GM21390 (cell line): Measurements from ENCODE around the gene UNC119B.
"Not testable (repeated sequence)": the region's sequence is repeated elsewhere in the genome, so short reads cannot be mapped to it uniquely, and the experiment has no call there.

ENCODE experiments used
- ATAC-seq: cut with Tn5 transposase; IDR thresholded peaks from one replicate; pipeline ENCODE4 v1.9.1; 2021; ENCODE audit not compliant: unreplicated experiment

UNC119B gene

DNA sequence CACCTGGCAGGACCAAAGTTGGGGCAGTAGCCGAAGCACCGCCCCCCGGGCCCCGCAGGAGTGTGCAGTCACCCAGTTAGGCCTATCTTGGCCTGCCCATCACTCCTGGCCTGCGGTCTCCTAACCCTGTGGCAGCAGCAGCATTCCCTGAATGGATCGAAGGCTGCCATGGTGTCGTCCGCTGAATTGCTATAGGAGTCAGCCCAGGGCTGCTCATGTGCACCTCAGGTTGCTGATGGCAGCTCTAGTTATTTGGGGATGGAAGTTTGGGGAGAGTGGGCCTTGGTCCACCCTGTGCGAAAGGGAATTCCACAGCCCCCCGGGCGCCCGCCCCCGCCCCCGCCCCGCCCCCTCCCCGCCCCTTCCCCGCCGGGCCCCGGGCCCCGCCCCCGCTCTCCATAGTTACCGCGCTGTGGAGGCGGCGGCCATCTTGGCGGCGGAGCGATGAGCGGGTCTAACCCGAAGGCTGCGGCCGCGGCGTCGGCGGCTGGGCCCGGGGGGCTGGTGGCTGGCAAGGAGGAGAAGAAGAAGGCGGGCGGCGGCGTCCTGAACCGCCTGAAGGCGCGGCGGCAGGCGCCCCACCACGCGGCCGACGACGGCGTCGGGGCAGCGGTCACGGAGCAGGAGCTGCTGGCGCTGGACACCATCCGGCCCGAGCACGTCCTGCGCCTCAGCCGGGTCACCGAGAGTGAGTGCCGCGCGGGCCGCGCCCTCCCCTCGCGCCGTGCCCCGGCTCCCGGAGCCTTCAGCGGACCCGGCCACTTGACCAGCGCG lies at the start of gene UNC119B:
TSS of gene UNC119B (plus strand) at position 428 of the 774 bp plus-strand sequence. CDS start at position 445, 17 bp downstream.
- ATAC-seq = peak; percentile 69

DNA sequence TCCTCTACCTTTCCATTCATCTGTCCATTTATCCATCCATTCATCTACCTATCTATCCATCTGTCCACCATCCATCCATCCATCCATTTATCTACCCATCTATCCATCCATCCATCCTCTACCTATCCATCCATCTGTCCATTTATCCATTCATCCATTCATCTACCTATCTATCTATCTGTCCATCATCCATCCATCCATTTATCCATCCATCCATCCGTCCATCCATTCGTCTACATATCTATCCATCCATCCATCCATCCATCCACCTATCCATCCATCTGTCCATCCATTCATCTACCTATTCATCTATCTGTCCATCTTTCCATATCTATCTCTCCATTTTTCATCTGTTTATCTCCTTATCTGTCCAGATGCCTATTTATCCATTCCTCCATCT lies 48.8 kb upstream of the UNC119B start:
- no peak for ATAC-seq

DNA sequence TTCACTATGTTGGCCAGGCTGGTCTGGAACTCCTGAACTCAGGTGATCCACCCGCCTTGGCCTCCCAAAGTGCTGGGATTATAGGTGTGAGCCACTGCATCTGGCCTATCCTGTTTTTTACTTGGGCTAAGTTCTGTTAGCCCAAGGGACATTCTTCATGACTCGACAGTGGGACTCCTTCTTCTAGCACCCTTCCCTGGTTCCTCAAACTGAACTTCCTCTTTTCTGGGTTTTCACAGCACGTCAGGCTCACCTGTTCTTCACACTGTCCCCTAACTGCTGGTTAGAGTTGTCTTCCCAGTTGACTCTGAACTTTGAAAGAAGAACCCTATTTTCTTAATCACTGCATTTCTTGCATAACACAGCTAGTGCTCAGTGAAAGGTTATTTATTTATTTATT lies 47.4 kb upstream of the UNC119B start:
- peak; percentile 67 for ATAC-seq

DNA sequence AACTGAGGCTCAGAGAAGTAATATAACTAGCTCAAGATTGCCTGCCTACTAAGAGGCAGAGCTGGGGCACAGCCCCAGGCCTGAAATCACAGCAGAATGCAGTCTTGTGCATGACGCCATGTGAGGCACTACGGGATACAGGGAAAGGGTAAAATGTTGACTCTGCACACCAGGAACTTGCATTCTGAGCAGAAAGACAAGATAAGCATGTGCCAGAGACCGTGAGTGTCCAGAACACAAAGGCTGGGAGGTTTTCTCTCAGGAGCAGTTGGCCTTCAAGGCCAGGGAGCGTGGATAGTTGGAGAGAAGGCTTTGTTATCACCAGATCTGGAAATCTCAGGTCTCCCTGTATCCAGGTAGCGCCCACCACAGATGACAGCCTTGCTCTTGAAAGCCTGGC lies 46.5 kb upstream of the UNC119B start:
- no peak for ATAC-seq

DNA sequence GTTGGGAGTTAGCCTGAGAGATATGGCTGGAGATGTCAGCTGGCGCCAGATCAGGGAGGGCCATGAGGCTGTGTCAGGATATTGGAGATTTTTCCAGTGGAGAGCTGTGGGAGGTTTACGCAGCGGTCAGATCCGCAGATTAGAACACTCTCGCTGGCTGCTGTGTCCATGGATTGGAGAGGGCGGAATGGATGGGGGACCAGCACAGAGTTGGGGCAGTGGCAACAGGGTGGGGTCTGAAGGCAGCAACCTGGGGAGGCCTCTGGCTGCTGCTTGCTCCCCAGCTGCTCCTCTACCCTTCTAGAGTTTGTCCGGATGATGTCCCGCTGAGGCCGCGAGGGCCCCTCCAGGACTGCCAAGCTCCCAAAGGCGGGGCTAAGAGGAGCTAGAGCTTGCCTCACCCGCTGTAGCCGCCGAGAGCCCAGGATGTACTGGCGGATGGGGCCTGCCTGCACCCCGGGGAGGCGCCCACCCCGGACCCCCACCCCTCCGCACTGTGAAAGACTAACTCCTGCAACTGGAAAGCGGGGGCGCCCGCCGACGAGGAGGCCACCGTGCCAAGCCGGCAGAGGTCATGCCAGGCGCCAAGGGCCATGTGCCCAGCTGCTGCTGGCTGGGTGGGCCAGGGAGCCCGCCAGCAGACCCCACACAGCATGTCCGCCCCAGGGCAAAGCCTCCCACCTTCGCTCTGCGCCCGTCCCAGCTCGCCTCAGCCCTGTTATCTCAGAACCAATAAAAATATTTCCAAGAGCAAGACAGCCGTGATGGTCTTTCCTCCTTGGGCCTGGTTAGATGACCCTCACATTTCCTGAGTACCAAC lies 43.5 kb upstream of the UNC119B start:
- ATAC-seq = no peak

DNA sequence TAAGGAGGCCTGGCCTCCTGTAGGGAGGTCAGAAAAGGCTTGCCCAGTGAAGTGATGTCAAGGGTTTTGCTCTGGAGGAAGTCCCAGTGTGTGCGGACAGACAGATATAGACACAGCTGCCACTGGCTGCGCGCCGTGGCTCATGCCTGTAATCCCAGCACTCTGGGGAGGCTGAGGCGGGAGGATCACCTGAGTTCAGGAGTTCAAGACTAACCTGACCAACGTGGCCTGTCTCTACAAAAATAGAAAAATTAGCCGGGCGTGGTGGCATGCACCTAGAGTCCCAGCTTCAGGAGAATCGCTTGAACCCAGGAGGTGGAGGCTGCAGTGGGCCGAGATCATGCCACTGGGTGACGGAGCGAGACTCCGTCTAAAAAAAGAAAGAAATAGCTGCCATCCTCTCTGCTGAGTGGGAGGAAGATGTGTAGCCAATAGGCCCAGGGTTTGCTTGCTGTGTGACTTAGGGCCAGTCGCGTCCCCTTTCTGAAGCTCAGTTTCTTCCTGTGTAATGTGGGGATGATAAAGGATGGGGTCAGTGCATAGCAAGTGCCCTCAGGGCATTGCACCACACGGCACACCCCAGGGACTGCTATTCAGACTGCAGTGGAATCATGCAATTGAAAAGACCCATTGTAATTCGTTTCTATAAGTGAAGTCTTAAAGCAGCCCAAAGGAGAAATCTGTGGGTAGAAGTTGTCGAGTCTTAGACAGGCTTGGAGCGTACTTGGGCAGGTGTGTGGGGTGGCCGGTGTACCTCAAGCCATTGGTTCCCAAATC lies 42.0 kb upstream of the UNC119B start:
- ATAC-seq = no peak

DNA sequence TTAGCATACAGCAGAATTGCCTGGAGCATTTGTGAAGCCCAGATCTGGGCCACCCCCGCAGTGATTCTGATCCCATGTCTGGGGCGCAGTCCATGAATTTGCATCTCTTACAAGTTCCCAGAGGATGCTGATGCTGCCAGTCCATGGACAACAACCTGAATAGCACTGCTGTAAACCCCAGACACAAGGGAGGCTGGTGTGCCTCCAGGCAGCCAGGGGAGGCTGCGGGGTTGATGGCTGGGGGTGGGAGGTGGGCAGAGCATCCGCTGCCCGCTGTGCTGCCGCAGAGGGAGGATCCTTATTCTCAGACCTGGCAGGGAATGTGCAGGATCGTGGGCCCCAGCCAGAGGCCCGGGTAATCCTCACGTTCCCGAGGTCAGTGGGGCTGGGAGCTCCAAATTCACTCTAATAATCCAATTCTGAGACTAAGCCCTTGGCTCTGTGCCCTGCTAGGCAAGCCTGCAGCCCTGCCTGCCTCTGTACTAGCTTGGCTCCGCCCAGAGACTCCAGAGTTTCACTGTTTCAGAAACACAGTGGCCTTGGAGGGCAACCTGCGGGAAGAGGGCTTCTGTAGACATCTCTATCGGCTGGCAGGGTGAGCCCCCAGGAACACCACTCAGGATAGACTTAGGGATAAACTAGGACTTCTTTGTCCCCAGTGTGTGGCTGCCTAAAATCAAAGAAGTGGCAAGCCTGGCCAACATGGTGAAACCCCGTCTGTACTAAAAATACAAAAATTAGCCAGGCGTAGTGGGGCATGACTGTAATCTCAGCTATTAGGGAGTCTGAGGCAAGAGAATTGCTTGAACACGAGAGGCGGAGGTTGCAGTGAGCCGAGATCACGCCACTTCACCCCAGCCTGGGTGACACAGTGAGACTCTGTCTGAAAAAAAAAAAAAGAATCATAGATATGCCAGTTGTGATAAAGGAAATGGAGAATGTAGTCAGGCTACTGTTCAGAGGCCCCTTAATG lies 41.1 kb upstream of the UNC119B start:
- peak; percentile 59 for ATAC-seq

DNA sequence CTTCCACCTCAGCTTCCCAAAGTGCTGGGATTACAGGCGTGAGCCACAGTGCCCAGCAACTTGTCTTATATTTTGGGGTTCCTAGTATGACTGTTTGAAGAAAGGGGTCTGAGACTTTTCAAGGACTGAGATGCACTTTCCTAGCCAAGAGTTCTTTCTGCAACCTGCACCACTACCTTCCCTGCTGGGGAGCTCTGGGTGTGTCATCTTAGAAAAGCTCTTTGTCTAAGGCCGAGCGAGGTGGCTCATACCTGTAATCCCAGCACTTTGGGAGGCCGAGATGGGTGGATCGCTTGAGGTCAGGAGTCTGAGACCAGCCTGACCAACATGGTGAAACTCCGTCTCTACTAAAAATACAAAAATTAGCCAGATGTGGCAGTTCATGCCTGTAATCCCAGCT lies 40.0 kb upstream of the UNC119B start:
- not testable (repeated sequence) for ATAC-seq

DNA sequence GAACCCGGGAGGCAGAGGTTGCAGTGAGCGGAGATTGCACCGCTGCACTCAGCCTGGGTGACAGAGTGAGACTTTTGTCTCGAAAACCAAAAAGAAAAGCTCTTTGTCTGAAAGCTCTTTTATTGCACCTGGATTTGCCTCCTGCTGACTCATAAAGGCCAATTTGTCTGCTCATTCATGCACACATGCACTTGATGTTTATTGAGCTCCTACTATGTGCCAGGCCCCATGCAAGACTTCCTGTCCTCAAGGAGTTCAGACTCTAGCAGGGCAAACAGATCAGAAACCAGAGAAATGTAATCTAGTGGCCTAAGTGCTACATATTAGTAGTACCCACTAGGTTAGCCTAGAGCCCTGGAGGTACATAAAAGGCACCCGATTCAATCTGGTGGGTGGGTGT lies 39.6 kb upstream of the UNC119B start:
- no peak for ATAC-seq

DNA sequence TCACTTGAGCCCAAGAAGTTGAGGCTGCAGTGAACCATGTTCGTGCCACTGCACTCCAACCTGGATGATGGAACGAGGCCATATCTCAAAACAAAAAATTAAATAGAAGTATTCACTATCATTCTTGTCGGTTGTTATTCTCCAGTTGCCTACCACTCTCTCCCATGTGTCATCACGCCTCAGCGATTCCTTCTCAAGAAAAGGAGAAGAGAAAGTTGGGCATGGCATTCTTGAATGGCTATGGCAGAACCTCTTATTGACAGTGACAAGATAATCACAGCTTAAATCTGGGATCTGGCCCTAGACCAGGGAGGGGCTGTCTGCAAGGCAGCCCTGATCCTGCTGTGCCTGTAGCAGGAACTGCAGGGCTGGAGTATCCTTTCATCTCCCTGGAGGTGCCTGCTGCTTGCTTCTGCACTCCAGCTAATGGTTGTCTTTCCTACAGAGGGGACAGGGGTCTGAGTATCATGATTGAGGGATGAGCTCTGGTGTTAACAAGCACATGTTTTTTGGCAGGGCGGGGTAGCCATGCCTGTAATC lies 36.1 kb upstream of the UNC119B start:
- no peak for ATAC-seq

DNA sequence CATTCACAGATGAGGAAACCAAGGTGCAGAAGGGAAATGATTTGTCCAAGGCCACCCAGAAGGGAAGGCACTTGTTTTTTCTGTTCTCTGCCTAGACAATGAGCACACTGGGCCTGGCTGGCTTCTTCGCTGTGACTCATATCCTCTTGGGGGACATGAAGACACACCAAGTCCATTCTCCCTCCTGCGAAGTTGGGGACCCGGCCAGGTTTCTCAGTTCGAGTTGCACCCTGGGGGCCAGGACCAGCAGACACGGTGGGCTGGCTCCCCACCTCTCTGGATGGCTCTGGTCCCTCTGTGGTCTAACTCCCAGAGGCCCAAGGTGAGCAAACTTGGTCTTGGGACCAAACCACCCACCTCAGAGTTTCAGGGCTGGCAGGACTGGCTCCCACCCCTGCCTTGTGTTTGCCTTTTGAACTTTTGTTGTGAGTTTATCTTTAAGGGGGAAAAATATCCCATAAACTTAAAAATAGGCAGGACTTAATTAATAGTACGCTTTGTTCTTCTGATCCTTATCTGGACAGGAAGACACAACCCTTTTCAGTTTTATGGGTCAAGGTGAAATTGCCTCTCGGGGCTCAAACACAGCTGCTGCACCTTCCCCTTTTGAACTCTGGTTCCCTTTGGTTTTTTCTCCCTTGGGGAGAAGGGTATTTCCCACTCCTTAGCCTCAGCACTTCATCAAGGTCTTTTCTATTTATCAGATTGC lies 32.3 kb upstream of the UNC119B start:
- peak; percentile 50 for ATAC-seq

DNA sequence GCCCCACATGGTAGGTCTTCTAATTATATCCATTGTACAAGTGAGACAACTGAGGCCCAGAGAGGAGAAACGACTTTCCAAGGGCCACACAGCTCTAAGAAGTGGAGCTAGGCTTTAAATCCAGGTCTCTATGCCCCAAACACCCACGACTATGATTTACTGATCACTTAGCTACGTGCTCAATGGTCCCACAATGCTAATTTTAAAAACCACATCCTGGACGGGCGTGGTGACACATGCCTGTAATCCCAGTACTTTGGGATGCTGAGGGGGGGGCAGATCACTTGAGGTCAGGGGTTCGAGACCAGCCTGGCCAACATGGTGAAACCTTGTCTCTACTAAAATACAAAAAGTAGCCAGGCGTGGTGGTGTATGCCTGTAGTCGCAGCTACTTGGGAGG lies 31.7 kb upstream of the UNC119B start:
- peak; percentile 4 for ATAC-seq

DNA sequence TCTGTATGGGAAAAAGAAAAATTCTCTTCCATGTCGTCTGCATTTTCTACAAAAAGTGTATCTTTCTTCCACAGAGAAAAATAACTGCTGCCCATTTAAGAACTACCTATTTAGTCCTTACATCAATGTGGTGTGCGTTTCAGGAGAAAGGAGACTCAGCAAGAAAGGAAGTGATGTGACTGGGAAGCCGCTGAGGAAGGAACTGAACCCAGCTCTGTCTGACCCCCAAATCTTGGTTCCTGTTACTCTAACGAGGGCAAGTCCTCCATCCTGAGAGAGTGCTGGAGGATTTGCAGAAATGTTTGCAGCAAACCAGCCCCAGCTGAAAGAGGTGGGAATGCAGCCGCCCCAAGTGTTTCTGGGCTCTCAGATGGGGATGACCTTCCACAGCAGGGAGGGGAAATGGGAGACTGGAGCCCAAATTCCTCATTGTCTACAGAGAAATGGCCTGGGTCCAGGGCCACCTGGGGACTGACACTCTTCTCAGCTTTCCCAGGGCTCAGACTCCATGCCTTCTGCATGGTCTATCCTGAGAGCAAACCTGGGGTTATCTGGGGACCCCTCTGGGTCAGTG lies 30.0 kb upstream of the UNC119B start:
- no peak for ATAC-seq

DNA sequence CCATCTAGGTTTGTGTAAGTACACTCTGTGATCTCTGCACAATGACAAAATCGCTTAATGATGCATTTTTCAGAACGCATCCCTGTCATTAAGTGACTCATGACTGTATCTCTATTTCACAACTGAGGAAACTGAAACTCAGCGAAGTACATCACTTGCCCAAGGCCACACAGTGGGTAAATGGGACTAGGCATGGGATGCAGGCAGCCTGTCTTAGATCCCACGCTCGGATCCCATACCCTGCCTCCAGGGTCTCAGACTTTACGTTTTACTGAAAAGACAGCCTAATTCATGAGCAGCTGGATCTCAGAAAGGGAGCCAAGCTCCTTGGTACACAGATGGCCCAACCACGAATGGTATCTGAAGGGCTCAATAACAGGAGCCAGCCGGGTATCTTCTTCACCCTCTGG lies 25.7 kb upstream of the UNC119B start:
- ATAC-seq = no peak

DNA sequence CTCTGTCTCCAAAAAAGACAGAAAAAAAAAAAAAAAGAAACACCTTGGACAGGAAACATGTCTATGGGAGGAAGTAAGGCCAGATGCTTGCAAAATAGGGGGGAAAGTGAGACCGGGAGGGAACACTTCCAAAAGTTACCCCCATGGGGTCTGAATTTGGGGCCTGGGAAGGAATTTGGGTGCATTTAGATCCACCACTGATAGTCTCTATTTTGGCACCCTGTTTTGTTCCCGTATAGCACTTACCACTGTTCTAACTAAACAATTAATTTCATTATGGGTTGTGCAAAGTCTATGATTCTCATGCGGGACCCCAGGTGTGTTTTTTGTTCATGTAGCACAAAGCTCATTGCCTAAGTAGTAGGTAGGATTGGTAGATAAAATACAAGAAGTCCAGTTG lies 24.7 kb upstream of the UNC119B start:
- no peak for ATAC-seq

DNA sequence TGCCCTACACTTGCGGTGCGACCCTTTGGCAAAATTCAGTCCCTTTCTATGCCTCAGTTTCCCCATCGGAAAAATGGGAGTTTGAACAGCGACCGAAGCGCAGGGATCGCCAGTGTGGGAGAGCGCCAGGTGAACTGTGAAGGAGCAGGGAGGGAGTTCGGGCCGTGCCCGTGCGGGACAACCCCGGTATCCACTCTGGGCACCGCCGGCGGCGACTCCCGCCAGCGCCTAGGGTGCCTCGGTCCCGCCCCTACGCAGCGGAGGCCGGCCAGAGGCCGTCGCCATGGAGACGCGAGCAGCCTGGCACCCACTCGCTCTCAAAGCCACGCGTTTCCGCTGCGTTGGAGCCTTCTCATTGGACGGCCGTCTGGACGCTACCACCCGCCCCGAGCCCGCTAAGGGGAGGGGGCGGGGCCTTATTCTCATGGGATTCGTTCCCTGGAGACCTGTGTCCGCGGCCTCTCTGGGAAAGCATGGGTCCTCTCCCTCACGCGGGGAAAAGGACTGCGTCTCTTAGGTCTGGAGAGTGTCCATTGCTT lies 24.0 kb upstream of the UNC119B start:
- ATAC-seq = peak; percentile 68

DNA sequence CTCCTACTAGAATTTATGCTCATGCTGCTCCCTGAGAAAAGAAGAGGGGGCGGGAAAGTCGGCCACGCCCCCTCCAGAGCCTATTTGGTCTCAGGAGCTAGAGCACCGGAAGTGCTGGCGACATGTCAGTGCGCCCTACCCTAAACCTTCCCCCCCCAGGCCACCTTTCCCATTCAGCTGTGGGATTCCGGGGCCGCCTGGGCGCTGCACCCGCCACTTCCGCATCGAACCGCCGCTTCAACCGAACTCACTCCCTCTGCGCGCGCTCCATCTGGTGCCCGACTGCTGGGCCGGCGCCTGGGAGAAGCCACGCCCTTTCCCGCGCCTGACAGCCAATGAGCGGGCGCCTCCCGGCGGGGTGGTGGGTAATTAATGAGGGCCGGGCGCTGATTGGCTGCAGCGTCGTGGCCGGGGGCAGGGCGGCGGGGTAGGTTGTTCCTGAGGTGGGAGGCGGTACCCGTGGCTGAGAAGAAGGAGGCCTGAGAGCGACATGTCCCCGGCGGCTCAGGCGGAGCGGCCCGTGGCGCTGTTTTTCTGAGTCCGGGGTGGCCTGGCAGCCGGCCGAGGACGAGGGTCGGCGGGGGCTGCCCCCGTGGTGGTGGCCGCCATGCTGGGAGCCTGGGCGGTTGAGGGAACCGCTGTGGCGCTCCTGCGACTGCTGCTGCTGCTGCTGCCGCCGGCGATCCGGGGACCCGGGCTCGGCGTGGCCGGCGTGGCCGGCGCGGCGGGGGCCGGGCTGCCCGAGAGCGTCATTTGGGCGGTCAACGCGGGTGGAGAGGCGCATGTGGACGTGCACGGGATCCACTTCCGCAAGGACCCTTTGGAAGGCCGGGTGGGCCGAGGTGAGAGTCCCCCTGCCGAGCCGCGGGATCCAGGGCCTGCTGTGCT lies 23.3 kb upstream of the UNC119B start, which contains the start of gene MLEC:
TSS of gene MLEC (plus strand) at position 460 of the 888 bp plus-strand sequence. CDS start at position 608, 148 bp downstream.
- ATAC-seq = peak; percentile 61
